AML-193 (cell line): ENCODE data around the gene GNPAT.

Experiments
- DNase-seq, 2 experiments: peaks; one replicate each; lab custom pipeline; 2025; lab: John Stamatoyannopoulos, UW

The GNPAT gene

GRCh38 chr1:231213831-231214573, 27.0 kb upstream of the GNPAT start:
- no peak for DNase-seq

DNA sequence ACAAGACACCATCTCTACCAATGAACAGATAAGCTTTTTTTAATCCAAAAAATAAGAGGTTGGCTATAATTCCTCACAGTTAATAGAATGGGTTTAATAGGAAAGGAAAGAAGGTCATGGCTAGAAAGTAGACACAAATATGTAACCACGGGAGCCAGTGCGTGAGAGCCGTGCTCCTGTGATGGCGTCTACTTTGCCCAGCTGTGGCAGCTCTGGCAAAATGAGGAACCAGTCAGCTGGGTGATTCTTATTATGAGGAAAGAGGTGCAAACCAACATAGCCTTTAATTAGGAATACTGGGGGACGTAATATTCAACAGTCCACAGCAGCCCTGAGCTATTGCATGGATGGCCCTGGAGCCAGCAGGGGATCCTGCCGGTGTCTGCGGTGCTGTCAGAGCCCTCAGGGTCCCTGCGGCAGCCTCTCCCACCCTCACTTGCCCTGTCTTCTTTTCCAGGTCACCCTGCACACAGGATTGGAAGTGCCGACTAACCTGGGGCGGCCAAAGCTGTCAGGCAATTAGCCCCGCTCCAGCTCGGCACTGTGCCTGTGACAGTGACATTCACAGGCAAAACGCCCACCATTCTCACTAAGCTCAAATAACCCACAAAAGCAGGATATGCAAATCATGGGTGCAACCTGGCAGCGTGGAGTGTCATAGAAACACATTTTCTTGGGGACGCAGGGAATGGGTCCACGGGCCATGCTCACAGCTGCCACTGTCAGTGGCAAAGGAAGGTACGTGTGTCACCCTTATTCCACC, 25.9 kb upstream of the GNPAT start:
- no peak for DNase-seq

DNA sequence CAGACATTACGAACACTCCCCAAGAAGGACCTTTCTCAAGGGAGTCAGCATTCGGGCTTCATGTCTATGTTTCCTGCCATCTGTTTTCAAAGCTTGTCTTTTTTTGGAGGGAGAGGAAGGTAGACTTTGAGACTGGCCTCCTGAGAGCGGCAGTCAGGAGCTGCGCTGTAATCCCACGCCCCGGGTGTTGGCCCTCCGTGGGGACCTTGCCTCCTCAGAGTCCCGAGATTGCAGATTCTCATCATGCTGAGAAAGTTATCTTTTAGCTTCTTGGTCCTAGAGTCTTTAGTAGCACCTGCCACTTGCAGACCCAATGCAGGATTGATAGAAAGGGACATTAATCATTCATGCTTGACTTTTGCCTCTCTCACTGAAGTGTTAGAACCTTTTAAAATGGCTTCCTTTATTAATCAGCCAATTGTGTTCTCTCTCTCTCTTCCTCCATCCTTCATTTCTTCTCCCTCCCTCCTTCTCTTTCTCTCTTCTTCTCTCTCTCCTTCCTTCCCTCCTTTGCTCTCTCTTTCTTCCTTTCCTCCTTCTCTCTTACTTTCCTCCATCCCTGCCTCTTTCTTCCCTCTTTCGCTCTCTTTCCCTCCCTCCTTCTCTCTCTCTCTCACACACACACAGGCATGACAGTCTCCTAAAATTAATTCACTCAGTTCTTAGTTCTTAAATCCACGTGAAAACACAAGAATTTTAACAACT, 25.2 kb upstream of the GNPAT start:
- no peak for DNase-seq

GRCh38 chr1:231216498-231216897, 24.5 kb upstream of the GNPAT start:
- DNase-seq, result no peak

DNA sequence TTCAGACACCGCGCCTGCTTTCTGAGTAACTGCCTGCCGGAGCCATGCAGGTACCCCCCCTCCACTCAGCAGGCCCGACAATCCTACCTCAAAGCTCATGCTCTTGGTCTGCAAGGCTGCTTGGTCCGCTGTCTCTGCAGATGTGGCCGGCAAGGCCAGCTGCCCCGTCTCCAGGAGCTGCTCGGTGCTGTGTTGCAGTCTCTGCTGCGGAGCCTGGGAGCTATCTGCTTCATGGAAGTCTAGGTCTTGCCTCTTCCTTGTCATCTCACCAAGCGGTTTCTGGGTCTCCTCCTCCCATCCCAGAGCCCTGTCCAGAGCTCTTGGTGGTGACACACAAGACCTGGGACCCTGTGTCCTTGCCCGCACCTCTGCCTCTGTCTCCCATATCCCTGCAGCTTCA, 24.0 kb upstream of the GNPAT start:
- no peak for DNase-seq

DNA sequence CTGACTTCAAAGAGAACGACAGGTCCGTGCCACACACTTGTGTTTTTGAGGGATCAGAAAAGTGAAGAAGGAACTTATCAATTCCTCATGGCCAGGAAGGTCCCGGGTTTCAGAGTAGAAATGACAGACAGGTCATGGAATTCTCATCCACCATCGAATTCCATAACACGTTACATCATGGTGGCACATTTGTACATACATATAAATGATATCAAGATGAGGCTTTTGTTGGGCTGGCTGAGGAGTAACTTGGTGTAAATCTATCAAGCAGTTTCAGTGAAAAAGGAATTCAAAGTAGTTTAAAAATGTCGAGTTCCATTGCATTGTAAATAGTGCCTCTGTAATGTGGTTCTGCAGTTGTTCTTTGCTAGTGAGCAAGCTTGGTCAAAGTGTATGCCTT, 22.9 kb upstream of the GNPAT start:
- DNase-seq, result no peak

DNA sequence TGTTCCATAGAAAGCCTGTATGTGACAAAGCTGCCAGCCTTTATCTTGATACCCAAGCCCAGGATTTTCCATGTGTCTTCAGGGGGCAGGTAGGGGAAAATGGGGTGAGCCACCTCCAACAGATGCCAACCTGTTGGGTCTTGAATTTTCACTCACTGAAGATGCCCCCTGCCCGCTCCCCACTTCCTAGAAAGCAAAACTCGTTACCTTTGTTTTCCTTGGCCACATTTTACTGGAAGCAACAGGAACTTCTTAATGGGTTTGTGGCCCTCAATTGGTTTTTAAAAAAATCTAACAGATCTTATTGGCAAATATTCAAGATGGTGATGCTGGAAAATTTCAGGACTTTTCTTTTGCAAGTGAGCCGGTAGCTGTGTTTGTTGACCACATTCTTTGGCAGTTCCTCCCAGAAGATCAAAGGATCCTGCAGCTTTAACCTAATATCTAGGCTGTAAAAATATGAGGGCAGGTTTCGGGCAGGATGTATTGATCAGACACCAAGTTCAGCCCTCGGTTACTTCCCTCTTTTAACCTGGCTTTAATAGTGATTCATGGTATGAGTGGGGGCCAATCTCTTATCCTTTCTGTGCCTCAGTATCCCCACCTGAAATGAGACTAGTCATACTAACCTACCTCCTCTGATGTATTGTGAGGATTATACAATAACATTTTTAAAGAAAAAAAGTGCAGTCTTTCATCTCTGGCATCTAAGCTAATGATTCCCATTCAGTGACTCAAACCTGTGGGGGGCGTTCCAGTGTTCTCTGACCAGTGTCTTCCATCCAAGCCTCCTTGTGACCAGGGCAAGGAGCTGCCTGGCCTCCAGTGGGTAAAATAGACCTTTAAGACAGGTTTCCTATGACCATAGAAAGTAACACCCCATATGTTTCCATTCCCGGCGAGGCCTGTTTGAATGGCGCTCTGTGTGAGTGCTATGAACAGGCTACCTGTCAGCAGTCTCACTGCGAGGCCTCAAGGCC, 21.3 kb upstream of the GNPAT start:
- DNase-seq, result no peak

DNA sequence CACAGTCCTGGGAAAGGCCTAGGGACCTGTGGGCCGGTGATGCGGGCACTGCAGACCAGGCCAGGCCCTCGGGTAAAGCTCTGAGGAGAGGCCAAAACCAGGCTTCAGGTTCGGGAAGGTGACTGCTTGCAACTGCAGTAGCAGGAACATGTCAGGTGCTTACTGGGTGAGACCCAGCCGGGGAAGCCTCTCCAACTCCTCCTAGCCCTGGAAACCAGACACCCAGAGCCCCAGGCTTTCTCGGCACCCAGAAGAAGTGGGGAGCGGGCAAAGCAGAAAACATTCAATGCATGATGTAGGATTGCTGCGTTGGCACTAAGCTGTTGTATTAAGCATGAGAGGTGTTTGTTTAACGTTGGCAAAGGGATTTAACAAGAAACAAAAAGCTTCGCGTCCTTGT, 20.2 kb upstream of the GNPAT start:
- DNase-seq, result no peak

DNA sequence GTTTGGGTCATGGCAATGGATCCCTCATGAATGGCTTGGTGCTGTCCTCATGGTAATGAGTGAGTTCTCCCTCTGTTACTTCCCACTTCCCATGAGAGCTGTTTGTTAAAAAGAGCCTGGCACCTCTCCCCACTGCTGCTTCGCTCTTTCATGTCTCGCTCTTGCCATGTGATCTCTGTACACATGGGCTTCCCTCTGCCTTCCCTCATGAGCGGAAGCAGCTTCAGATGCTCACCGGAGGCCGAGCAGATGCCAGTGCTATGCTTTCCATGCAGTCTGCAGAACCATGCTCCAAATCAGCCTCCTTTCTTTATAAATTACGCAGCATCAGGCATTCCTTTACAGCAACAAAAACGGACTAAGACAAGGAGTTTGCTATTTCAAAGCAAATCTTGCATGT, 14.9 kb upstream of the GNPAT start:
- DNase-seq, result no peak

DNA sequence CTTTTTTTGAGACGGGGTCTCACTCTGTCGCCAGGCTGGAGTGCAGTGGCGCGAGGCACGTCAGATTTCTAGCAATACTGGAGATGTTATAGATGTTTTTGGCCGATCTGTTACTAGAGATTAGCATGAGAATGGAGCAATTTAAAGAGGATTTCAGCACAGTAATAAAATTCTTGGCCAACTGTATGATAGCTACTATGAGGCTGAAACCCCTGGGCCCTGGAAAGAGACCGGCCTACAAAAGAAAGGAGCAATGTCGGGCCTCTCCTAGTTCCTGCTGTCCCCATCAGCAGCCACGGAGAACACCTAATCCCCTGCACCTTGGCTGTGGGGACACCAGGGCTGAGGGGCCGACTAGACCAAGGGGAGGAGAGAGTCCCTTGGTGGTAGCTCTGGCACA, 9.5 kb upstream of the GNPAT start:
- DNase-seq, result no peak

DNA sequence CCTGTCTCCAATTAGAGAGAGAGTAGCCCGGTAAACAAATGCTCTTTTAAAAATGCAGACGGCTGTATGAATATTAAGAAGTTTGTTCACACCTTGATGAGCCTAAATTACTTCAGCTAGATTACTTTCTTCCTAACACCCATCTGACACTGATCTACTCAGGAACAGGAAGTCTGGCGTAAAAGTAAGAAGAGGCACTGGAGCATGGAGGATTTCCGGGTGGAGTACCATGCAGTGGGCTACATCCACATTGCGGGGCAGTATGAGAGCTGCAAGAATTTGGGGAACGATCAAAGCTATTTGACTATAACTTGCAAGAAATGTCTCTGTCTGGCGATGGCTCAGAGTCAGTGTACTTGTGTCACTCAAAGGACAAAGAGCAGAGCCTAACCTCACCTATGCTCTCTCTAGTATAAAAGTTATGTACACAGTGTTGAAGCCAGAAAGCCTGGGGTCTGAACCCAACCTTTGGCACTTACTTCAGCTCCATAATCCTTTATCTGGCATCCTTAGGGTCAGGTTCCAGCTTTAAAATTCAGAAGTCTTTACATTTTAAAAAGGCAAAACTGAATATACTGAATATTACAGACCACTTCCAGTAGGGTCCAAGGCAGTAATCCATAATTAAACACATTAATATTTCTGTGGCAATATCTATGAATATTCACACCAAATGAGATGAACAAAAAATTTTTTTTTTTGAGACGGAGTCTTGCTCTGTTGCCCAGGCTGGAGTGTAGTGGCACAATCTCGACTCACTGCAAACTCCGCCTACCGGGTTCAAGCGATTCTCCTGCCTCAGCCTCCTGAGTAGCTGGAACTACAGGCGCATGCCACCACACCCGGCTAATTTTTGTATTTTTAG, 7.9 kb upstream of the GNPAT start:
- DNase-seq, result no peak

DNA sequence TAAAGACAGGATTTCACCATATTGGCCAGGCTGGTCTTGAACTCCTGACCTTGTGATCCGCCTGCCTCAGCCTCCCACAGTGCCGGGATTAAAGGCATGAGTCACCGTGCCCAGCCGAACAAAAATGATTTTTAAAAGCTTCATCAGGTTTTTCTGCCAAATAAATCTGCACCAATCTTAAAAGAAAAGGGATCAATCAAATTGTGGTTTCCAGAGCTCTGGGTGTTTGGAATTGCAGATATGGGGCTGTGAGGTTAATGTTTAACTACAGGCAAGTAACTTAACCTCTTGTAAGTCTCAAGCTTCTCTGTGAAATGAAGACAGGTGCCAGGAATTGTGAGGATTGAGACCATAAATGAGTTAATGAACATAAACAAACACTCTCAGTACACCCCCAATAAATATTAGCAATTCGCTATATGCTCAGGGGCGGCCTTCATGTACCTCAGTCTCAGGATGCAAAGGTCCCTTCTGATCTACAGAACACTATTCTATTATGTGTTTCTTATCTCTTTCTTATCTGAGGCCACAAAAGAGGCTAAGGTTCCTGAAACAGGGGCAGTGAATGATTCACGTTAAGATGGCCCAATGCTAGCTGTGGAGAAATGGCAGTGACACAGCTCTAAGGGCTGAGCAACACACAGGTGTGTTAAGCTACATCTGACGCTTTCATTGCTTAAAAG, 7.1 kb upstream of the GNPAT start:
- DNase-seq, result no peak

DNA sequence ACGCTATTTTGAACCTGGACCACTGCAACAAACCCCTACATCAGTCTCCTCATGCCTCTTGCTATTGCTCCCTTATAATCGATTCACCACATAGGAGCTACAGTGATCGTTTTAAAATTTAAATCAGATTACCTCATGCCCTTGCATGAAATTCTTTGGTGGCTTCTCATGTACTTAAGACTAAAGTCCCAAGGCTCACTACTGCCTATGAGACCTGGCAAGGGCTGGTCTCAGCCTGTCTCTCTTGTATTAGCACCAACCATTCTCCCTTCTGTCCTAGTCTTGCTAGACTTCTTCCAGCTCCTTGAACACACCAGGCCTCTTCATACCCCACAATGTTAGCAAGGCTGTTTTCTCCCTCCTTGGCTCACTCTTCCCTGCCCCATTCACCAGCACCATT, 6.5 kb upstream of the GNPAT start:
- no peak for DNase-seq

DNA sequence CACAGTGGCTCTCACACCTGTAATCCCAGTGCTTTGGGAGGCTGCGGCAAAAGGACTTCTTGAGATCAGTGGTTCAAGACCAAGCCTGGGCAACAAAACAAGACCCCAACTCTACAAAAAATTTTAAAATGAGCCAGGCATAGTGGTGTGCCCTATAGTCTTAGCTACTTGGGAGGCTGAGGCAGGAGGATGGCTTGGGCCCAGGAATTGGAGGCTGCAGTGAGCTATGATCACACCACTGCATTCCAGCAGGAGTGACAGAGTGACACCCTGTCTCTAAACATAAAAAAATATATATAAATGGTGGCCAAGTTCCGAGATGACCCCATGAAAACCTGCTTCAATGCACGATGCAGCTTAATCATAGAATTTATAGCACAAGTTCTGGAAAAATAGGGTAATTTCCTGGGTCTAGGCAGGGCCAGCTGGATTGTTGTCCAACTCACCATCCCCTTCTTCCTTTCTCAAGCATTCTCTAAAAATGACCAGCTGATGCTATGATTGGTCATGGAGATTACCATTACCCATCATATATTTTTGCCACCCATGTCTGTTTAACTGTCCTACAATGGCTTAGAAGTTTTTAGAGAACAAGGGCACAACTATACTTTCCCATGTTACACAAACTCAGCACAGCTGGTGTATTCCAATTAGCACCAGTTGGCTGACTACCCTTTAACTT, 5.3 kb upstream of the GNPAT start:
- DNase-seq, result no peak

- no peak for DNase-seq
Measured at GRCh38 chr1:231236208-231236591, 4.8 kb upstream of the GNPAT start.

DNA sequence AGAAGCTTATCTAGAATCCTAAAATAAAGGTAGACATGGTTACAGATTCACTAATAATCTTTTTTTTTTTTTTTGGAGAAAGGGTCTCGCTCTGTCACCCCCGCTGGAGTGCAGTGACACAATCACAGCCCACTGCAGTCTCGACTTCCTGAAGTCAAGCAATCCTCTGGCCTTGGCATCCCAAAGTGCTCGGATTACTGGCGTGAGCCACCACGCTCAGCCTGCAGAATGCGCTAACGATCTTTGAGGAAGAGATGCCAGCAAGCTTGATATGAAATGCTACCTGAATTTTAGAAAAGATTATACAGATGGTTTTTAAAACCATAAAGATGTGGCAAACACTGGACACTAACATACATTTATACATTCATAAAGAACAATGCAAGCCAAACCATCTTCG, 4.1 kb upstream of the GNPAT start:
- DNase-seq, result no peak

DNA sequence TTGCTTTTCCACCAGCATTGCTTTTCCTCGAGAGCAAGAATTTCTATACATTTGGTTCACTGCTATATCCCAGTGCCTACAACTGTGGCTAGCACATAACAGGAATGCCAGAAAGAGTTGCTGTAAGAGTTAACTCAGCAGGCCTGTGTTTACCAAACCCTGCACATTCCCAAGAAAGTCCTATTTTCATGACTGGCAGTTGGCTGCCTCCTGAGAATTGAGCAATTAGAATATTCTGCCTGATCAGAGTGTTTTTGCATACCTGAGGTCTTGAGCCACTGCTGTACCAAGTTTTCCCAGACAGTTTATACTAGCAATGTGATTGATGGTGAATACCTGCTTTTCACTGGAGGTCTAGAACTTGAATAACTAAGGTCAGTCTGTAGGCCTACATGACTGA, 2.7 kb upstream of the GNPAT start:
- DNase-seq, result no peak

GRCh38 chr1:231240531-231240882, 505 bp upstream of the GNPAT start:
- DNase-seq, result no peak

- DNase-seq, result peak; percentile 12 to 27
Measured at GRCh38 chr1:231241750-231242149, 738 bp downstream of the GNPAT start.
